ENCODE data around the gene NIBAN1. TPM values are rescaled to one million over a fixed set of nuclear protein-coding genes. Genes with fewer than 3 reads are reported as not detected.

Gene NIBAN1
- total RNA-seq, 1 experiment from 2014 or later = 5.9 TPM

DNA sequence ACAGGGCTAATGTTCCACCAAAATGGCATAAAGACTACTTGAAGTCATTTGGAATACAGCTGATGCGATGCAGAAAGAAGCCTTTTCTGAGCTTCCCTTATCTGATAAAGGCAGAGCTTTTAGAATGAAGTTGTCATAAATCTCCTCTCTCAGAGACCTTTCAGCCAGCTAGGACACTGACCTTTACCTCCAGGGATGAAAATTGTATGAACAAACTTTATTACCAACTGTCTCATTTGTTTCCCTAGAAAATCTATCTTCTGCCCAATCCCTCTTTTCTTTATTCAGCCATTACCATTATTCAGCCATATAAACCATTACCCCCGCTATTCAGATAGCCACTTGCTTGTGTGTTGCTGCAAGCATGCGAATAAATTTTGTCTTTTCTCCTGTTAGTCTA, 41.3 kb upstream of the NIBAN1 start:
- H3K79me2 ChIP-seq (ENCODE audit: insufficient read depth, low read length) = no peaks in the 10 kb centered on the region
- H3K9ac ChIP-seq (ENCODE audit: extremely low read depth, insufficient read length, low read length) = no peak overlapping the region
- H3K56ac ChIP-seq (ENCODE audit: insufficient read length, low read depth, low read length) = no peak overlapping the region
- H4K20me1 ChIP-seq (ENCODE audit: control insufficient read depth, insufficient read depth, insufficient read length) = no peaks in the 10 kb centered on the region
- H2AFZ ChIP-seq (ENCODE audit: low read length) = no peak overlapping the region
- Mint-ChIP-seq H3K27me3 (ENCODE audit: low read depth) (no peaks in the 10 kb centered on the region), H3K9me3 (no peaks in the 10 kb centered on the region), H3K4me1 (peaks cover 3% of the 10 kb centered on the region in 2 experiments; a peak in 1 of 4 replicates), H3K36me3 (ENCODE audit: insufficient read depth in 1 of 3, low read depth in 3 of 3) (no peaks in the 10 kb centered on the region), H3K4me3 (no peak overlapping the region), H3K27ac (no peak overlapping the region)
- no peak overlapping the region for H2AK5ac ChIP-seq (ENCODE audit: insufficient read length, low read length)
- no peak overlapping the region for H4K91ac ChIP-seq (ENCODE audit: insufficient read length, low read depth, low read length)
- H4K5ac ChIP-seq (ENCODE audit: insufficient read length, low read depth, low read length) = no peak overlapping the region
- no peak overlapping the region for H3K14ac ChIP-seq (ENCODE audit: insufficient read depth, low read length)
- H3K27me3 ChIP-seq (ENCODE audit: insufficient read depth, low read length) = no peaks in the 10 kb centered on the region
- no peaks in the 10 kb centered on the region for H3K79me1 ChIP-seq (ENCODE audit: insufficient read depth, low read depth, low read length, poor library complexity, severe bottlenecking)
- no peak overlapping the region for H3K4ac ChIP-seq (ENCODE audit: low read depth, low read length)
- H3K23ac ChIP-seq (ENCODE audit: insufficient read length, low read depth, low read length) = no peak overlapping the region
- H3K23me2 ChIP-seq (ENCODE audit: insufficient read length, low read depth, low read length, poor library complexity, severe bottlenecking) = no peaks in the 10 kb centered on the region
- WGBS (ENCODE audit: extremely low coverage, insufficient read length, low lambda C conversion rate) = no CpG with 5 or more reads among the region's 3 CpGs
- no peak overlapping the region for H3K27ac ChIP-seq (ENCODE audit: insufficient read length, low read depth, low read length)
- no peak overlapping the region for H2BK20ac ChIP-seq (ENCODE audit: low read depth, low read length, poor library complexity, severe bottlenecking)
- H4K8ac ChIP-seq (replicated peaks; ENCODE audit: insufficient read length, low read depth, low read length) = no peak overlapping the region
- H3T11ph ChIP-seq (ENCODE audit: low read length) = no peak overlapping the region
- H2BK12ac ChIP-seq (ENCODE audit: insufficient read length, low read depth, low read length) = no peak overlapping the region
- no peak for DNase-seq
- H3K4me2 ChIP-seq (ENCODE audit: insufficient read depth, insufficient read length, low read length) = no peak overlapping the region
- H3K18ac ChIP-seq (ENCODE audit: insufficient read length, low read depth, low read length) = no peak overlapping the region
- H2BK15ac ChIP-seq (ENCODE audit: low read depth, low read length) = no peak overlapping the region
- no peaks in the 10 kb centered on the region for H3K9me3 ChIP-seq (ENCODE audit: control insufficient read depth, low read depth, low read length)
- no peak overlapping the region for H2BK5ac ChIP-seq (ENCODE audit: insufficient read length, low read length)
- H2BK120ac ChIP-seq (ENCODE audit: low read depth, low read length, poor library complexity, severe bottlenecking) = no peak overlapping the region
- H3K4me1 ChIP-seq (ENCODE audit: insufficient read depth, low read length) = no peaks in the 10 kb centered on the region
- TF ChIP-seq, protein P1, sequence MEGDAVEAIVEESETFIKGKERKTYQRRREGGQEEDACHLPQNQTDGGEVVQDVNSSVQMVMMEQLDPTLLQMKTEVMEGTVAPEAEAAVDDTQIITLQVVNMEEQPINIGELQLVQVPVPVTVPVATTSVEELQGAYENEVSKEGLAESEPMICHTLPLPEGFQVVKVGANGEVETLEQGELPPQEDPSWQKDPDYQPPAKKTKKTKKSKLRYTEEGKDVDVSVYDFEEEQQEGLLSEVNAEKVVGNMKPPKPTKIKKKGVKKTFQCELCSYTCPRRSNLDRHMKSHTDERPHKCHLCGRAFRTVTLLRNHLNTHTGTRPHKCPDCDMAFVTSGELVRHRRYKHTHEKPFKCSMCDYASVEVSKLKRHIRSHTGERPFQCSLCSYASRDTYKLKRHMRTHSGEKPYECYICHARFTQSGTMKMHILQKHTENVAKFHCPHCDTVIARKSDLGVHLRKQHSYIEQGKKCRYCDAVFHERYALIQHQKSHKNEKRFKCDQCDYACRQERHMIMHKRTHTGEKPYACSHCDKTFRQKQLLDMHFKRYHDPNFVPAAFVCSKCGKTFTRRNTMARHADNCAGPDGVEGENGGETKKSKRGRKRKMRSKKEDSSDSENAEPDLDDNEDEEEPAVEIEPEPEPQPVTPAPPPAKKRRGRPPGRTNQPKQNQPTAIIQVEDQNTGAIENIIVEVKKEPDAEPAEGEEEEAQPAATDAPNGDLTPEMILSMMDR (conservative IDR thresholded peaks at IDR 0.05) = no peak

All from H9 (cell line).